SK-N-SH (cell line): ENCODE results near the gene BBX.

Source experiments
- CTCF ChIP-seq: fragments of 200-600 bp; sonication (generic); IDR thresholded peaks from 2 replicates; pipeline ENCODE4 v1.6.1; 2017; ENCODE audit warnings: antibody characterized with exemption, mild to moderate bottlenecking, moderate library complexity
- EP300 ChIP-seq, 2 experiments: IDR thresholded peaks; 2 replicates each; pipeline versions ENCODE4 v1.4.0 to v1.6.1; 2012; ENCODE audit warnings: borderline replicate concordance in 1 of 2, low read depth in 1 of 2, low read length in 1 of 2
- GATA2 ChIP-seq: sonication (generic); formaldehyde crosslinking; IDR thresholded peaks from 2 replicates; pipeline ENCODE4 v1.5.0; 2020; ENCODE audit warnings: mild to moderate bottlenecking, missing genetic modification reagents
- MXI1 ChIP-seq: IDR thresholded peaks from 2 replicates; pipeline ENCODE4 v1.6.1; 2012; ENCODE audit warnings: mild to moderate bottlenecking, low read depth, low read length, improper control_type of control experiment
- PBX3 ChIP-seq: IDR thresholded peaks from 2 replicates; pipeline ENCODE4; 2012
- POLR2AphosphoS5 ChIP-seq: IDR thresholded peaks from 2 replicates; pipeline ENCODE4 v1.6.1; 2012; ENCODE audit warnings: low read depth, low read length
- RAD21 ChIP-seq: IDR thresholded peaks from 2 replicates; pipeline ENCODE4 v1.6.1; 2012; ENCODE audit warnings: mild to moderate bottlenecking, low read length
- SMC3 ChIP-seq: IDR thresholded peaks from 2 replicates; pipeline ENCODE4 v1.6.1; 2012; ENCODE audit warnings: low read depth, low read length, improper control_type of control experiment
- TAF1 ChIP-seq: IDR thresholded peaks from 2 replicates; pipeline ENCODE4 v1.6.1; 2012; ENCODE audit warnings: low read depth, mild to moderate bottlenecking, low read length, moderate library complexity, borderline replicate concordance
- TF ChIP-seq, protein P1 (sequence below): IDR thresholded peaks from 2 replicates; pipeline ENCODE4 v1.4.0; 2012; ENCODE audit warnings: low read depth

- TF ChIP-seq EP300 (IDR thresholded peaks at IDR 0.05; ENCODE audit: borderline replicate concordance in 1 of 2, low read depth in 1 of 2, low read length in 1 of 2) (no peak), POLR2AphosphoS5 (peak; percentile 78), CTCF (no peak), GATA2 (CRISPR knock-in tag) (no peak), TAF1 (peak; percentile 82), MXI1 (peak; percentile 58; the same call in 1 of the 2 replicates), PBX3 (peak; percentile 100), RAD21 (no peak), SMC3 (no peak)
- TF ChIP-seq, protein P1, sequence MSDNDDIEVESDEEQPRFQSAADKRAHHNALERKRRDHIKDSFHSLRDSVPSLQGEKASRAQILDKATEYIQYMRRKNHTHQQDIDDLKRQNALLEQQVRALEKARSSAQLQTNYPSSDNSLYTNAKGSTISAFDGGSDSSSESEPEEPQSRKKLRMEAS = peak; percentile 40; the same call in 1 of the 2 replicates
Measured at GRCh38 chr3:107522510-107523288, at the start of gene BBX.
